Retinal pigment epithelial cell (primary cell): Measurements from ENCODE around the gene CREG2.
A peak's percentile ranks its signal among the peaks of the same experiment; 100 is the strongest.
"Not testable (repeated sequence)": the region's sequence is repeated elsewhere in the genome, so short reads cannot be mapped to it uniquely, and the experiment has no call there.

Experiments used
- DNase-seq: peaks from one replicate; pipeline ENCODE4 v3.0.0-alpha.2; 2010; ENCODE audit warnings: low read depth
- H3K4me3 ChIP-seq: 2 replicates; pipeline ENCODE4 v1.5.1; 2011; ENCODE audit warnings: mild to moderate bottlenecking, low read length, control low read depth, moderate library complexity
- TF ChIP-seq, protein P1 (sequence below): conservative IDR thresholded peaks from 2 replicates; pipeline ENCODE4 v1.5.1; 2011; ENCODE audit warnings: low read depth, low read length, control low read depth, inconsistent platforms

The CREG2 gene

DNA sequence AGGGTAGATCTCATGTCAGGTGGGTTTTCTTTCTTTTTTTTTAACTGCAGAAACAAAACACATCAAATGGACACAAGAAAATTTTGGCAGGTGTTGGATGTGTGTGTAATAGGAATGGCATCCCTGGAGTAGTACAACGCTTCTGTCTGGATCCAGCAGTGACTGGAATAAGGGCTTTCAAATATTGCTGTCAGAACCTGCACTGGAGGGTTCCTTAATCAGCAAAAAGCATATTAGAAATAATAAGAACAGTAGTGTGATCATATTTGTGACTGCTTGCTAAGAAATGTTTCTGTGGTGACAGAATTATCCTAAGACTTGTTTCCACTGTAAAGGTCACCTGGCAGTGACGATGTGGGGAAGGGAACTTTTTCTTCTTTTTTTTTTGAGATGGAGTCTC, 30.8 kb downstream of the CREG2 start:
- no peak for DNase-seq
- TF ChIP-seq, protein P1, sequence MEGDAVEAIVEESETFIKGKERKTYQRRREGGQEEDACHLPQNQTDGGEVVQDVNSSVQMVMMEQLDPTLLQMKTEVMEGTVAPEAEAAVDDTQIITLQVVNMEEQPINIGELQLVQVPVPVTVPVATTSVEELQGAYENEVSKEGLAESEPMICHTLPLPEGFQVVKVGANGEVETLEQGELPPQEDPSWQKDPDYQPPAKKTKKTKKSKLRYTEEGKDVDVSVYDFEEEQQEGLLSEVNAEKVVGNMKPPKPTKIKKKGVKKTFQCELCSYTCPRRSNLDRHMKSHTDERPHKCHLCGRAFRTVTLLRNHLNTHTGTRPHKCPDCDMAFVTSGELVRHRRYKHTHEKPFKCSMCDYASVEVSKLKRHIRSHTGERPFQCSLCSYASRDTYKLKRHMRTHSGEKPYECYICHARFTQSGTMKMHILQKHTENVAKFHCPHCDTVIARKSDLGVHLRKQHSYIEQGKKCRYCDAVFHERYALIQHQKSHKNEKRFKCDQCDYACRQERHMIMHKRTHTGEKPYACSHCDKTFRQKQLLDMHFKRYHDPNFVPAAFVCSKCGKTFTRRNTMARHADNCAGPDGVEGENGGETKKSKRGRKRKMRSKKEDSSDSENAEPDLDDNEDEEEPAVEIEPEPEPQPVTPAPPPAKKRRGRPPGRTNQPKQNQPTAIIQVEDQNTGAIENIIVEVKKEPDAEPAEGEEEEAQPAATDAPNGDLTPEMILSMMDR = no peak

DNA sequence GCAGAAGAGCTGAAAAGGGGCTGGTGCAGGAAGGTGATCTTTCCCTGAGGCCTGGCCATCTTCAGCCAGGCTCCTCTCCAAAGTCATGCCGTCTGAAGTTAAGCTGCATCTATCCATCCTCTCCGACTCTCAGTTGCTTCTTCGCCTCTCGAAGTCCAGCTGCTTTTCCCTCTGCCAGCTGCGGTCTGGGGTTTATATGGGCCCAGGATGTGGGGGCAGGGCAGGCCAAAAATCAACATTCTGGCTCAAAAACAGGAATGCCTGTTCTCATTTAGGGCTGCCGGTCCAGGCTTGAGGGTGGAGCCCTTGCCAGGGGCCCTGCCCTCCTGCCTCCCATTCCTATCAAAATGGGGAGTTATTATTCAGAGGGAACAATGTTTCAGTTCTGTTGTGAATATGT, 31.2 kb downstream of the CREG2 start:
- H3K4me3 ChIP-seq = no peak overlapping the region
- DNase-seq = no peak
- TF ChIP-seq, protein P1 = no peak

More for the DNA sequence above, 30.8 kb downstream of the CREG2 start:
- H3K4me3 ChIP-seq = no peak overlapping the region

DNA sequence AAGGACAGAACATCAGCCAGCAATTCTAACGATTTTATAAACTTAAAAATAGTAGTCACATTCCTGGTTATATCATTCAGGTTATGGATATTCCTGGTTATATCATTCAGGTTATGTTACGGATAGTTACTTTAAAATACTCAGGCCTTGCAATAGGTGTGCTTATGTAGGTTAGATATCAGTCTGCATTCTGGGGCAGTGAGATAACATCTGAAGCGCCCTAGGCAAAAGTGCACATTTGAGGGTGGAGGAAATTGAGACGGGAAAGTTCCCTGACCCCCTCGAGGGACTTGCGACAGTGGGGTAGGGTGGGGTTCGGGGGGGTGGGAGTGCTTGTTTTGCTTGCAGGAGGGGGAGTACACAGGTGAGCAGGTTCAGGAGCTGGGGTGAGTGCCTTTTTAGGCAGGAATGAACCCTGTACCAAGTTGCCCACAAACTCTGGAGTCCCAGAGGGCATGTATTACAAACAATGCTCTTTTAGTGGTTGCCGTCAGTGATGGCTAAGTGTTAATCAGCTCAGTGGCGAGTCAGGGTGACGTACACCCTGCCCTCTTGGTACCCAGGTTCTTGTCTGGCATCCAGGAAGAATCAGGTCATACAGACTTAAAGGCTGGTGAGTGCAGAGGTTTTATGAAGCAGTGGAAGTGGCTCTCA, 31.8 kb downstream of the CREG2 start:
- TF ChIP-seq, protein P1 = no peak
- H3K4me3 ChIP-seq = no peak overlapping the region
- DNase-seq = no peak

DNA sequence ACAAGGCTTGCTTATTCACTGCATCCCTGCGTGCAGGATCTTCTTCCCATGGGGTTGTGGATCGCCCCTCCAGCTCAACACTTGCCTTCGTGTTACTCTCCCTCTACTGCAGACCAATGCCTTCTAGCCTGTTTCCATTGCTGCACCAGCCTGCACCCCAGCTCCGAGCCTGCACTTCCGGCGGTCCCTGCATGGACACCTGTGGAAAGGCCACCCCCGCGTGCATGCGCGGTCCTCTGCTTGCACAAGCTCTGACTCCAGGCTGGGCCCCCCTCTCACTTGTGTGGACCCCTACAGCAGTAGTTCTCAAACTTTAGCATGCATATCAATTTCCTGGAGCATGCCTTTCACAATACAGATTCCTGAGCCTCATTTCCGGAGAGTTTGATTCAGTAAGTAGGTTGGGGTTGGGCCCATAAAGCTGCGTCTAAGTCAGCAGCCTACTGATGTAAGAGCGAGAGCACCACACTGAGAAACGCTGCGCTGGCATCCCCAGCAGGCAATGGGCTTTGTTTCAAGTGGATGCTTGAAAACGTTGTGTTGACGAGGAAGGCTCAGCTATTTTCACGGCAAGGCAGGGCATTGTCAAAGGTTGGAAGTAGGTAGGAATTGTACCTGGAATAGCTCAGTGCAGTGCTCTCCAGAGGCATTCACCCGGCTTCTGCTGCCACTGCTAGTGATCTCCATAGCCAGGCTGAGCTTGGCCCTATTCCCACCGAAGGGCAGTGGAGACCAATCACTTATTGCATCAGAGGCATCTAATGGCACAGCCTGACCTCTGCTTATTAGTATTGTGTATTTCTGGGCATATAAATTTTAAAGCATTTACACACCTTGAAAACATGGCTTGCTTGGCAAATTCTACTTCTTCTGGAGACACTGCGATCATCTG, 32.6 kb downstream of the CREG2 start:
- TF ChIP-seq, protein P1 = no peak
- no peak for DNase-seq
- H3K4me3 ChIP-seq = no peak overlapping the region

DNA sequence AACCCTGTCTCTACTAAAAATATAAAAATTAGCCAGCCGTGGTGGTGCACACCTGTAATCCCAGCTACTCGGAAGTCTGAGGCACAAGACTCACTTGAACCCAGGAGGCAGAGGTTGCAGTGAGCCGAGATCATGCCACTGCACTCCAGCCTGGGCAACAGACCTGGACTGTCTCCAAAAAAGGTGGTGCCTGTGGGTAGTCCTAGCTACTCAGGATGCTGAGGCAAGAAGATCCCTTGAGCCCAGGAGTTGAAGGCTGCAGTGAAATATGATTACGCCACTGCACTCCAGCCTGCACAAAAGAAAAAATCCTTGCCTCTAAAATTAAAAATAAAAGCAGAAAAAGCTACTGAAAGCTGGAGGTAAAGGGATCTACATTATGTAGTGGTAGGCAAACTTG, 34.7 kb downstream of the CREG2 start:
- not testable (repeated sequence) for DNase-seq, H3K4me3 ChIP-seq

DNA sequence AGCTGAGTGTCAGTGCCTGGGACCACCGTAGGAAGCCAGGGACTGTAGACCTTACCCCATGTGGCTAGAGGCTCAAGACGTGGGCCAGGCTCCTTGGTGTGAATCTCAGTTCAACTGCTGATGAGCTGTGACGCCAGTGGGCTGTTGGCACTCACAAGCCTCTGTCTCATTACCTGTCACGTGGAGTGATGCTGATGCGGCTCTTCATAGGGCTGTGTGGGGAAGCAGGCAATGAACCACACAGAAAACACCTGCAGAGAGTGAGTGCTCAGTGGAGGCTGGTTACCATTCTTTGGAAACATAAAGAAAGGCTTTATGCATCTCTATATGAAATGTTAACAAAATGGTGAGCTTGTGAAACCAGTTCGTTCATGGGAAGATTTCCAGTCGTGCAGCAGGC, 36.1 kb downstream of the CREG2 start:
- TF ChIP-seq, protein P1 = no peak
- no peak overlapping the region for H3K4me3 ChIP-seq
- DNase-seq = no peak

DNA sequence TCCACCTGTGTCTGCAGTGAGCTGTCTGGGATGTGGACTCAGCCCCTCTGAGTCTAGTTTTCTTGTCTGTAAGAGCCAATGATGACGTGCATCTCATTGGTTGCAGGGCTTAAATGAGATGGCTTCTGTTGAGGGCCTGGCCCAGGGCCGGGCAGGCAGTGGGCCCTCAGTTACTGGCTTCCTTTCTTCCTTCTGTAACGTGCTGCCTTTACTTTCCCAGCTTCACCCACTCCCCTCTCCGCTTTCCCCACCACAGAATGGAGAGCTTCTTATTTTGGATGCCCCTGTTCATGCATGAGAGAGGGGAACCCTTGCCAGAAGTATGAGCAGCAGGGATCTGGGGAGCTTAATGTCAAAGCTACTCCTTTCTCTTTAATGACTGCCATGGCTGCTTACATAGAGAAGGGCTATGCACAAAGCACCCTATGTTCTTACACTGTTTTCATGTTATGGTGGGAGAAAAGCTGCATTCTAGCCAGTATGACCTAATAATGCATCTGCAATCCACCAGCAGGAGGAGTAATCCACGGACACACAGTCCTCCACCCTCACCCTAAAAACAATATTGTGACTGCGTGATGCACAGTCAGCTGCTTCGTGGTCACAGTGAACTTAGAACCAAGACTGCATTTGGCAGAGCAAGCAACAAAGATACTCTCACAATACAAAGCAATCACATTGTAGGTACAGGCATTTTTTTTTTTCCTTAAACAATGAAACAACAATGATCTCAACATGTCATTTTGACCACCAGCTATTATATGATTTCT, 37.2 kb downstream of the CREG2 start:
- TF ChIP-seq, protein P1 = peak; percentile 67

More for the DNA sequence above, 37.2 kb downstream of the CREG2 start:
- H3K4me3 ChIP-seq = no peak overlapping the region
- no peak for DNase-seq
